Coronary artery (tissue), 2 donors: ENCODE measurements around the gene POC1A.

ENCODE experiments used
- DNase-seq: peaks from one replicate; pipeline ENCODE4 v3.0.0-alpha.2; 2017; ENCODE audit warnings: low spot score
- H3K27ac ChIP-seq, 2 donors: fragments of 200-600 bp; sonication (generic); one replicate each; pipeline ENCODE4 v1.5.1; 2016 to 2019
- H3K4me3 ChIP-seq: fragments of 200-600 bp; sonication (generic); 2 replicates; pipeline ENCODE4 v1.5.1; 2016; ENCODE audit warnings: mild to moderate bottlenecking, moderate library complexity
- TF ChIP-seq, protein P1 (sequence below): fragments of 200-600 bp; sonication (generic); IDR thresholded peaks from one replicate; pipeline ENCODE4 v1.5.1; 2019; ENCODE audit warnings: antibody characterized with exemption

POC1A gene

DNA sequence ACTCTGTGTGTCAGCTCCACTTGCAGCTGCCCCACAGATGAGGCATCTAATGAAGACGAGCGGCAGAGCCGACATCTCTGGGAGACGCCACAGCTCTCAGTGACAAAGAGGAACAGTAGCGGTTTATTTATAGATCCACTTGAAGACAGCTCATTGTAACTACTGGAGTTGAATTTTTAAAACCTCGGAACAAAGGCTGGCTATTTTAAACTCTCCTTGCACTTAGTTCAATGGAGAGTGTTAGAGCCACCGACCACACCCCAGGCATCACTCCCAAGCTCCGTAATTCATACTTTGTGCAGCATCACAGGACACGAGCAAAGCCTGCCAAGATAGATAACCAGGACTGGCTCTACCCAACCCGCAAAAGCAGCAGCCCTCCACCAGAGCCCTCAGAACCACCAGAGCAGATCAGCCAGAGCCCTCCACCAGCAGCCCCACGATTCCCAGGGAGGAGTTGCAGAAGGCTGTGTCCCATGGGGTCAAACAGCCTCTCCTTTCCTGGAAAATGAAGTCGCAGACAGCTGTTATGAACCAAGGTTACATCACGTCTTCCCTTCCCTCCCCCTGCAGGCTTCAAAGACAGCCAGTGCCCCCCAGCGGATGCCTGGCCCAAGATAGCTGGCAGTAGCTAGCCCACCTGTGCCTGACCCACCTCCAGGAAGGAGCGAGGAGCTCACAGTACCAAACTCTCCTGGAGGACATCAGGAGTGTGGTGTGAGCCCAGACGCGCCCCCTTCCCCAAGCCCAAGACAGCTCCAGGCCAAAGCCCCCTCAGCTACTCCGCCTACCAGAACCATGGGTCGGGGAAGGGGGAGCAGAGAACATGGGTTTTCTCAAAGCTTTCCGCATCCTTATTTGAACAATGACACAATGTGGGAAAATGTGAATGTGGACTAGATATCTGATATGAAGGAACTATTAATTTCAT is 45.7 kb downstream of the POC1A start:
- Histone ChIP-seq H3K27ac (peak overlapping the region in 1 of 2 donors; percentile 69), H3K4me3 (peak overlapping the region; percentile 44)
- TF ChIP-seq, protein P1, sequence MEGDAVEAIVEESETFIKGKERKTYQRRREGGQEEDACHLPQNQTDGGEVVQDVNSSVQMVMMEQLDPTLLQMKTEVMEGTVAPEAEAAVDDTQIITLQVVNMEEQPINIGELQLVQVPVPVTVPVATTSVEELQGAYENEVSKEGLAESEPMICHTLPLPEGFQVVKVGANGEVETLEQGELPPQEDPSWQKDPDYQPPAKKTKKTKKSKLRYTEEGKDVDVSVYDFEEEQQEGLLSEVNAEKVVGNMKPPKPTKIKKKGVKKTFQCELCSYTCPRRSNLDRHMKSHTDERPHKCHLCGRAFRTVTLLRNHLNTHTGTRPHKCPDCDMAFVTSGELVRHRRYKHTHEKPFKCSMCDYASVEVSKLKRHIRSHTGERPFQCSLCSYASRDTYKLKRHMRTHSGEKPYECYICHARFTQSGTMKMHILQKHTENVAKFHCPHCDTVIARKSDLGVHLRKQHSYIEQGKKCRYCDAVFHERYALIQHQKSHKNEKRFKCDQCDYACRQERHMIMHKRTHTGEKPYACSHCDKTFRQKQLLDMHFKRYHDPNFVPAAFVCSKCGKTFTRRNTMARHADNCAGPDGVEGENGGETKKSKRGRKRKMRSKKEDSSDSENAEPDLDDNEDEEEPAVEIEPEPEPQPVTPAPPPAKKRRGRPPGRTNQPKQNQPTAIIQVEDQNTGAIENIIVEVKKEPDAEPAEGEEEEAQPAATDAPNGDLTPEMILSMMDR, result no peak
- DNase-seq, result no peak

DNA sequence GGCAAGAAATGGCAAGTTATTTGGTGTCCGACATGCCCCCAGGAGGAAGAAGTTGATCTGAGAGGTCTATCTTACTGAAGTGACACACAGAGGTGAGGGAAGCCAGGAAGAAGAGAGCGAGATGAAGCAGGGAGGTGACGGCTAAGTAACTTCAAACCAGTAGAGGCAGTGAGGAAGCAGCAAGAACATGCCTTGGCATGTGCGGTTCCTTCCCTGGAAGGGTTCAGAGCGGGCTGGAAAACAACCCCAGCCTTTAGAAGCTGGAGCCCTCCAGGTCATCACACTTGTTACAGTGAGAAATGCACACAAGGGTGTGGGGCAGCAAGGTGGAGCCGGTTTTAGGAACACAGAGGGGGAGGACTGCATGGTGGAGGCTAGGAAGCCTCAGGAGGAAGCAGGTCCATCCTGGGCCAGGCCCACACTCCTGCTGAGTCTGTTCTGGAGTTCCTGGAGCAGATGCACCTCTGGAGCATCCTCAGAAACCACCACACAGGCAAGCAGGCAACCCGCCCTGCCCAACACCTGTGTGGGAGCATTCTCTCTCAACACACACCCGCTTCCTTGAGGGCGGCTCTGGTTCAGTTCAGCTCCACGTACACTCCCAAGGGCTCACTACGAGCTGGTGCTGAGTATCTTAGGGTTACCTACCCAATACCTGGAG is 47.1 kb downstream of the POC1A start:
- TF ChIP-seq, protein P1, result no peak
- DNase-seq, result no peak
- H3K27ac ChIP-seq, result no peak overlapping the region

DNA sequence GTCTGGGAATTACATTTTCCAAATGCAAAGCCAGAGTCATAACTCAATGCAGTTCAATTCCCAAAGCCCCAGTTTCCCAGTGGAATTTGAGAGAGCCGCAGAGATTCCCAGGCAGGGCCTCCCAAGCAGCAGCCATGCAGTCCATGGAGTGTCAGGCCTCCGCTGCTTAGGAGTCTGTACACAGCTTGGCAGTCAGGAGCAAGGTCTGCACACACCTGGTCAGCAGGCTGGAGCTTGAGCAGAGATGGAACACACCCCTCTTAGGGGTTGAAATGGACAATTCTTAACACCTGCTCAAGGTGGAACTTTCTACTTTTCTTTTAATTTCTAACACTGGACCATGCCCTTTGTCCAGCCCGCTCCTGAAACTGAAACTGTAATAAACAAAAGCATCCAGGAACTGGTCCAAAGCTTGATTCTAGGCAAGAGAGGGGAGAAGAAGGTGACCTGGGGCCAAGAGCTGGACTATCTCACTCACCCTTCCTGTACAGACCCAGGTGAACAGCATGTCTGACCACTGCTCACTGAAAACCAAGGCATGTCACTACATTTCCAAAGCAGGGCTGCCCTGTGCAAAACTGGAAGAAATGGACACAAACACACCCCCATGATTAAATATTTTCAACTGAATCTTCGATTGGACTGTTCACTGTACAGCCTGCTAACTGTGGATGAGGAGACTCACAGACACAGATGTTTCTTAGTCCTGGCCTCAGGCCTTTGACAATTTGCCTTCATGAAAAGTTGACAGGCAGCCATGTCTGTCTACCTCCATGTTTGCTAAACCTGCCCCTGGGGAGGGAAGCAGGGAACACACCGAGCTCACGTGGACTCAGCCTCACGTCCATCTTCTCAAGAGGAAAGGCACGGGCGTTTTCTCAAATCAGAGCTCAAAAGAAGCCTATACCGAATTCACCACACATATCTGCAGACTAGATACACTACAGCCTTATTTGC is 49.3 kb downstream of the POC1A start:
- H3K27ac ChIP-seq, result no peak overlapping the region
- DNase-seq, result no peak
- TF ChIP-seq, protein P1, result no peak
- H3K4me3 ChIP-seq, result no peak overlapping the region

More for the DNA sequence above, 47.1 kb downstream of the POC1A start:
- H3K4me3 ChIP-seq, result no peak overlapping the region

DNA sequence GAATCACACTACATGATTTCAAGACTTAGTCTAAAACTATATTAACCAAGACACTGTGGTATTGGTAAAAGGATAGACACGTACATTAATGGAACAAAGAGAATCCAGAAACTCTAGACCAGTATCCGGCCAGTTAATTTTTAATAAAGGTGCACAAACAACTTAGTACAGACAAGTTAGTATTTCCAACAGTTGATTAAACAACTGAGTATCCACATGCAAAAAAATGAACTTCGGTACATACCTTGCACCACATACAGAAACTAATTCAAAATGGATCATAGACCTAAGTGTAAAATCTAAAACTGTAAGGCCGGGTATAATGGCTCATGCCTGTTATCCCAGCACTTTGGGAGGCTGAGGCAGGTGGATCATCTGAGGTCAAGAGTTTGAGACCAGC is 51.3 kb downstream of the POC1A start:
- no peak for DNase-seq
- no peak overlapping the region for H3K4me3 ChIP-seq
- H3K27ac ChIP-seq, result no peak overlapping the region
- TF ChIP-seq, protein P1, result no peak

DNA sequence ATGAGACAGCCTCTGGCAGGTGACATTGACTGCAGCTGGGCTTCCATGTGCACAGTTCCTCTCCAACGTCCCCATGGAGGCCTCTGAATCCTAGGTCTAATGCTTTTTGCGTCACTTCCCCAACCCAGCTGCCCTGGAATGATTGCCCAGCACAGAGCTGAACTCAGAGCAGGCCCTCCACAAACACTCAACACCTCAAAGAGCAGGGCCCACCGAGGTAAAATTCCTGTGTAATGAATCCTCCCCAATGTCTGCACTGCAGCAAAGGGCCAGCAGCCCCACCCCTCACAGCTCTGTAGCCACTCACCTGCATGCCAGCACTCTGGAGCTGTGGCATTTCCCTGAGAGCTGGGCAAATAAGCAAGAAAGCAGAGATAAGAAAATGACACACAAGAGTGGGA is 55.2 kb downstream of the POC1A start:
- no peak overlapping the region for H3K27ac ChIP-seq
- no peak for DNase-seq
- H3K4me3 ChIP-seq, result no peak overlapping the region
- TF ChIP-seq, protein P1, result no peak

DNA sequence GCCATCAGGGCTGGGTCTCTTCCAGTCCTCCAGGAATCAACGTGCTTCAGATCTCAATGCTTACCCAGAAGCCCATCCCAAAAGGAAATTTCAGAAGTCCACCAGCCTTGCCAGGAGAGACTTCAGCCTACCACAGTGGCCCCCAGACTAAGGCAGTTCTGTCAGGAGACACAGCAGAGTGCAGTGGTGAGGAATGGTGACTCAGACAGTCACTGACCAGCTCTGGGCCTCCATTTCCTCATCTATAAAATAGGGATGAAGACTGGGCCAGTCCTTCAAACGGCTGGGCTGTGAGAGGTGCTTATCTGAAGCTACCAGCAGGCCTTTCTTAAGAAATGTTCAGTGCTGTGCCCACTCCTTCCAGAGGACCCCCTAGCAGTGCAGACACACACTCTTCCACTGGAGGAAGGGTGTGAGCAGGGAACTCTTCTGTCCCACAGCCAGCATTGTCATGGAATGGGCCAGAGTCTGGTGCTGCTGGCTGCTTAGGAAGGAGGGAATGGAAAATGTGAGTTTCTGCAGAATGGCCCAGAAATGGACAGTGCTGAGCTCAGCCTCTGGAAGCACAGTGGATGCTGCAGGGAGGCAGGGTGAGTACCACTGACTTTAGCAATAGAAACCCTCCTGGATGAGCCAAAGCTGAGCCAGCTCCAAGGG is 56.2 kb downstream of the POC1A start:
- no peak overlapping the region for H3K4me3 ChIP-seq
- H3K27ac ChIP-seq, result peak overlapping the region in 1 of 2 donors; percentile 36
- TF ChIP-seq, protein P1, result no peak
- no peak for DNase-seq
